Pancreas (tissue), 10 donors: ENCODE measurements around the gene TMEM201. TPM values are rescaled to one million over a fixed set of nuclear protein-coding genes. Genes with fewer than 3 reads are reported as not detected.

Source experiments
- ATAC-seq, 4 donors: fragments of 200-7000 bp; cut with Tn5 transposase; one replicate each; pipeline versions ENCODE4 v1.8.0 to v1.9.1; 2020; ENCODE audit warnings: mild to moderate bottlenecking in 4 of 4, moderate library complexity in 4 of 4
- DNase-seq, 6 donors: peaks; one replicate each; pipeline ENCODE4 v3.0.0-alpha.2; 2020
- FAIRE-seq: peaks from 2 replicates; lab custom pipeline; 2012; peaks lifted over from hg19 to GRCh38; lab: Jason Lieb, UNC
- H3K27ac ChIP-seq, 4 donors: fragments of 200-600 bp; sonication (generic); 1 replicate in 3 of 4; 2 replicates in 1 of 4; pipeline versions ENCODE4 v1.5.0 to v1.8.0; 2020
- H3K27me3 ChIP-seq, 4 donors: fragments of 200-600 bp; one replicate each; pipeline ENCODE4 v1.8.0; 2021
- H3K36me3 ChIP-seq, 3 donors: fragments of 200-600 bp; sonication (generic) in 1 of 3; one replicate each; pipeline versions ENCODE4 v1.5.0 to v1.8.0; 2020 to 2021
- H3K4me1 ChIP-seq, 3 donors: fragments of 200-600 bp; one replicate each; pipeline ENCODE4 v1.8.0; 2021
- H3K4me3 ChIP-seq, 4 donors: fragments of 200-600 bp; sonication (generic) in 2 of 4; one replicate each; pipeline versions ENCODE4 v1.5.0 to v1.8.0; 2020 to 2021
- H3K9me3 ChIP-seq, 4 donors: fragments of 200-600 bp; one replicate each; pipeline ENCODE4 v1.8.0; 2021
- WGBS, 2 donors: extraction: QIAGEN DNeasy Blood & Tissue Kit; methylation state at CpG; one replicate each; pipeline ENCODE4 v1.1.7; 2013; 5-methylcytosine and 5-hydroxymethylcytosine counted together
- intact Hi-C, 3 donors: fragments of 100-400 bp; cut with DNase I; formaldehyde crosslinking; loops; one replicate each; pipeline versions ENCODE4 v1.11.1 to v1.14.2; 2022
- polyA plus RNA-seq, 2 donors: library from polyadenylated mRNA; stranded (reverse); fragments of 200-250 nt; gene quantifications; one replicate each; pipeline ENCODE4 v1.2.3, GENCODE V29; 2013
- total RNA-seq, 6 donors: library from RNA; stranded (reverse); fragmentation: NEBNext Ultra II Directional in 4 of 6; extraction: Animal tissue kit (Norgen Biotek cat#: 25700) in 4 of 6; gene quantifications; one replicate each; pipeline versions ENCODE4 v1.2.1 to v1.2.4, GENCODE V29; 2021 to 2023
- TF ChIP-seq, protein P1 (sequence below), 4 donors: fragments of 200-600 bp; sonication (generic) in 3 of 4; IDR thresholded peaks; one replicate each; pipeline versions ENCODE4 v1.5.0 to v1.8.0; 2021; ENCODE audit warnings: antibody characterized with exemption in 4 of 4
- donor health status: healthy with polysubstance abuse.
- donor health status: DM: no; HTN: no; CAD: no; lungs with moderate emphysema.
- donor health status: DM: no; HTN: no; CAD: no.
- donor health status: control.
- donor health status: control.
- donor health status: Bipolar disorder and iron deficiency.
- donor health status: DM: yes; HTN: yes; CAD: no.
- donor health status: DM: no; HTN: no; CAD: no.
- donor health status: DM: no; HTN: no; CAD: no.
- donor health status: DM: yes; HTN: yes; CAD: no.

Gene TMEM201
- total and polyA plus RNA-seq, 8 donors, result 2.9 to 7.2 (median 6.2) TPM

- intact Hi-C loops, result no loop called here
Observed at GRCh38 chr1:9595156-9595967, 6.7 kb downstream of the TMEM201 start.

DNA sequence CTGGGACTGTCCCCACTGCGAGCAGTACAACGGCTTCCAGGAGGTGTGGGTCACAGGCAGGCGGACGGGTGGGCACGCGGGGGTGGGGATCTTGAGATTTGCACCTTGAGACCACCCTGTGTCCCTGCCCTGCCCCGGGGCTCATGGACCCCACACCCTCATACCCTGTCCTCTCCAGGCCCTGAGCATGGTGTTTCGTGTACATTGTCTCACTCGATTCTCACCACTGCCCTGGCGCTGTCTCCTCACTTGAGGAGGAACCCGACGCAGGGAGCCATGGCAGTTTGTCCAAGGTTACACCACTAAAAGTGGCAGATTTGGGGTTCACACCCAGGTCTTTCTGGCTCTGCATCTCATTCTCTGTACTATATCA lies 7.2 kb downstream of the TMEM201 start:
- DNase-seq (peak in 1 of 6 donors; percentile 50), ATAC-seq (no peak), FAIRE-seq (no peak)
- peaks cover 0 to 4% (median 0%) of the 10 kb centered on the region in 3 donors for H3K4me1 ChIP-seq
- TF ChIP-seq, protein P1, sequence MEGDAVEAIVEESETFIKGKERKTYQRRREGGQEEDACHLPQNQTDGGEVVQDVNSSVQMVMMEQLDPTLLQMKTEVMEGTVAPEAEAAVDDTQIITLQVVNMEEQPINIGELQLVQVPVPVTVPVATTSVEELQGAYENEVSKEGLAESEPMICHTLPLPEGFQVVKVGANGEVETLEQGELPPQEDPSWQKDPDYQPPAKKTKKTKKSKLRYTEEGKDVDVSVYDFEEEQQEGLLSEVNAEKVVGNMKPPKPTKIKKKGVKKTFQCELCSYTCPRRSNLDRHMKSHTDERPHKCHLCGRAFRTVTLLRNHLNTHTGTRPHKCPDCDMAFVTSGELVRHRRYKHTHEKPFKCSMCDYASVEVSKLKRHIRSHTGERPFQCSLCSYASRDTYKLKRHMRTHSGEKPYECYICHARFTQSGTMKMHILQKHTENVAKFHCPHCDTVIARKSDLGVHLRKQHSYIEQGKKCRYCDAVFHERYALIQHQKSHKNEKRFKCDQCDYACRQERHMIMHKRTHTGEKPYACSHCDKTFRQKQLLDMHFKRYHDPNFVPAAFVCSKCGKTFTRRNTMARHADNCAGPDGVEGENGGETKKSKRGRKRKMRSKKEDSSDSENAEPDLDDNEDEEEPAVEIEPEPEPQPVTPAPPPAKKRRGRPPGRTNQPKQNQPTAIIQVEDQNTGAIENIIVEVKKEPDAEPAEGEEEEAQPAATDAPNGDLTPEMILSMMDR (IDR thresholded peaks at IDR 0.05), result no peak
- 87 to 91% methylated on average over 12 of the region's 12 CpGs for WGBS, 2 donors
- no peaks in the 10 kb centered on the region for H3K27me3 ChIP-seq
- peaks cover 0 to 3% (median 0%) of the 10 kb centered on the region in 3 donors for H3K36me3 ChIP-seq
- H3K4me3 ChIP-seq, result no peak overlapping the region
- H3K27ac ChIP-seq, result no peak overlapping the region
- no peaks in the 10 kb centered on the region for H3K9me3 ChIP-seq
- intact Hi-C loops, result no loop called here

More at GRCh38 chr1:9595156-9595967, 6.7 kb downstream of the TMEM201 start:
- Histone ChIP-seq H3K4me3 (no peak overlapping the region), H3K27me3 (no peaks in the 10 kb centered on the region), H3K9me3 (no peaks in the 10 kb centered on the region), H3K36me3 (no peaks in the 10 kb centered on the region), H3K4me1 (peaks cover 0 to 4% (median 0%) of the 10 kb centered on the region in 3 donors), H3K27ac (no peak overlapping the region)
- 88 to 94% methylated on average over 17 of the region's 17 CpGs for WGBS, 2 donors
- FAIRE-seq (no peak), DNase-seq (peak in 2 of 6 donors; percentile 46 to 64), ATAC-seq (no peak)
- TF ChIP-seq, protein P1 (IDR thresholded peaks at IDR 0.05), result no peak

GRCh38 chr1:9596415-9597123 lies 7.9 kb downstream of the TMEM201 start:
- TF ChIP-seq, protein P1 (IDR thresholded peaks at IDR 0.05), result no peak
- intact Hi-C loops, result no loop called here
- H3K4me3 ChIP-seq, result no peak overlapping the region
- FAIRE-seq (no peak), DNase-seq (peak in 2 of 6 donors; percentile 50 to 64), ATAC-seq (peak in 2 of 4 donors; percentile 14 to 15)
- no peaks in the 10 kb centered on the region for H3K27me3 ChIP-seq
- 81% methylated on average over 27 of the region's 27 CpGs for WGBS, 2 donors
- peaks cover 0 to 9% (median 2%) of the 10 kb centered on the region in 3 donors for H3K36me3 ChIP-seq
- H3K4me1 ChIP-seq, result peaks cover 0 to 4% (median 0%) of the 10 kb centered on the region in 3 donors
- no peaks in the 10 kb centered on the region for H3K9me3 ChIP-seq
- H3K27ac ChIP-seq, result no peak overlapping the region

DNA sequence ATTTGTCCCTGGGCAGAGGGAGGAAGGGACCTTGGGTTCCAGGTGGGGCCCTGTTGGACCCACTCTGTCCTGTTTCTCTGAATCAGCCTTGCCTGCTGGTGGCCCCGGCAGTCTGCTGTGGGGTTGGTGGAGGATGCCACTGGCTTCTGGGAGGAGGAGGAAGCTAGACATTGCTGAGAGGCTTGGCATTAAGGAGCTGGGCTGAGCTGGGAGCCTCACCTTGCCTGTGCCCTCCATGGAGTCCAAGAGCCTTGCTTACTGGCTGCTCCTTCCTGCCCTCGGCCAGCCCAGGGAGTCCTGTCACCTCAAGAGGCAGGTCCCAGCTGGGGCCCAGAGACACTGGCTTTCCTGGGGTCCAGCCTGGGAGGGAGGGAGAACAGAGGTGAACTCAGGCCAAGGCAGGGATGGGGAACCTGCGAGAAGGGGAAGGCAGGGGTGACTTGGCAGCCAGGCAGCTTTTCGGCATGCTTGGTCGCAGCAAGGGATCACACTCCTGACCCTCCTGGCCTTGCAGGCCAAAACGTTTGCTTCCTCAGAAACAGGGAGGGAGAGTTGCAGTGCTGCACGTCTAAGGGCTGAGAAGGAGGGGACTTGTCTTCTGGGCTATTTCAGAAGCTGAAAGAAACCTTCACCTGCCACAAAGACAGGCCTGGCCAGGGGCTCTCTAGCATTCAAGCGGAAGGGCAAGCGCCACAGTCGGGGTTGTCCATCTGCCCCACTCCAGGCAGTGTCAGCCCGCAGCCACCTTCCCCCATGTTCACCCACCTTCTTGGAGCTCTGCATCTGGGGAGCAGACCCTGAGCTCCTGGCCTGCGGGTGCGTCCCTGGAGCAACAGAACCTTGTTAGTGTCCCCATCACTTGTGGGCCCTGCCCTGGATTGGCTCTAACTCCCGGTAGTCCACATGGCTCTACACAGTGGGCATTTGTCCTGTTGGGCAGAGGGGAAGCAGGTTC lies 8.9 kb downstream of the TMEM201 start:
- Histone ChIP-seq H3K36me3 (peaks cover 0 to 20% (median 5%) of the 10 kb centered on the region in 3 donors), H3K27ac (no peak overlapping the region), H3K9me3 (no peaks in the 10 kb centered on the region), H3K4me1 (peaks cover 0 to 4% (median 0%) of the 10 kb centered on the region in 3 donors), H3K27me3 (no peaks in the 10 kb centered on the region), H3K4me3 (no peak overlapping the region)
- no peak for ATAC-seq
- intact Hi-C loops, result no loop called here
- TF ChIP-seq, protein P1 (IDR thresholded peaks at IDR 0.05), result no peak
- FAIRE-seq, result no peak
- WGBS, 2 donors, result 86 to 88% methylated on average over 14 of the region's 14 CpGs
- DNase-seq, result peak in 1 of 6 donors; percentile 52
